ENCODE results near the gene CHAMP1.
A peak's percentile ranks its signal among the peaks of the same experiment; 100 is the strongest.

The CHAMP1 gene

GRCh38 chr13:114279758-114280355 is 34.4 kb upstream of the CHAMP1 start:
- H3K4me1 ChIP-seq (ENCODE audit: insufficient read depth, poor library complexity, severe bottlenecking), result peaks cover 11% of the 10 kb centered on the region
- no peaks in the 10 kb centered on the region for H3K27me3 ChIP-seq (ENCODE audit: insufficient read depth, poor library complexity, severe bottlenecking)
- no peak for ATAC-seq (ENCODE audit: low read depth)
- TF ChIP-seq CTCF (IDR thresholded peaks at IDR 0.05; ENCODE audit: poor library complexity, severe bottlenecking), result no peak
- no peak for DNase-seq (ENCODE audit: low spot score)
- H3K36me3 ChIP-seq (ENCODE audit: low read depth), result peaks cover 40% of the 10 kb centered on the region
- no peaks in the 10 kb centered on the region for H3K9me3 ChIP-seq (ENCODE audit: severe bottlenecking)
- no peak overlapping the region for H3K4me3 ChIP-seq (ENCODE audit: severe bottlenecking)
- H3K27ac ChIP-seq (ENCODE audit: poor library complexity, severe bottlenecking), result peak overlapping the region; percentile 84

- peak within 1 kb of the TSS; percentile 95 for H3K4me3 ChIP-seq (ENCODE audit: severe bottlenecking)
- H3K27ac ChIP-seq (ENCODE audit: poor library complexity, severe bottlenecking), result peak within 1 kb of the TSS; percentile 84
- H3K9me3 ChIP-seq (ENCODE audit: severe bottlenecking), result no peaks in the 10 kb centered on the region
- H3K27me3 ChIP-seq (ENCODE audit: insufficient read depth, poor library complexity, severe bottlenecking), result no peaks in the 10 kb centered on the region
- H3K36me3 ChIP-seq (ENCODE audit: low read depth), result peaks cover 43% of the 10 kb centered on the region
- ATAC-seq (ENCODE audit: low read depth) (peak; percentile 76), DNase-seq (ENCODE audit: low spot score) (peak; percentile 83)
- H3K4me1 ChIP-seq (ENCODE audit: insufficient read depth, poor library complexity, severe bottlenecking), result peaks cover 18% of the 10 kb centered on the region
- TF ChIP-seq CTCF (IDR thresholded peaks at IDR 0.05; ENCODE audit: poor library complexity, severe bottlenecking), result no peak
Observed at GRCh38 chr13:114281351-114282040, 32.8 kb upstream of the CHAMP1 start, which contains the start of gene UPF3A. Gene UPF3A, plus strand, starts transcription at chr13:114281601. Its CDS starts 39 bp downstream, at chr13:114281640.

- no peaks in the 10 kb centered on the region for H3K9me3 ChIP-seq (ENCODE audit: severe bottlenecking)
- TF ChIP-seq CTCF (IDR thresholded peaks at IDR 0.05; ENCODE audit: poor library complexity, severe bottlenecking), result no peak
- H3K36me3 ChIP-seq (ENCODE audit: low read depth), result peaks cover 45% of the 10 kb centered on the region
- peak; percentile 74 for ATAC-seq (ENCODE audit: low read depth)
- H3K4me3 ChIP-seq (ENCODE audit: severe bottlenecking), result peak overlapping the region; percentile 95
- peak; percentile 69 for DNase-seq (ENCODE audit: low spot score)
- peaks cover 18% of the 10 kb centered on the region for H3K4me1 ChIP-seq (ENCODE audit: insufficient read depth, poor library complexity, severe bottlenecking)
- peak overlapping the region; percentile 84 for H3K27ac ChIP-seq (ENCODE audit: poor library complexity, severe bottlenecking)
- H3K27me3 ChIP-seq (ENCODE audit: insufficient read depth, poor library complexity, severe bottlenecking), result no peaks in the 10 kb centered on the region
Observed at GRCh38 chr13:114282041-114282670, 32.1 kb upstream of the CHAMP1 start.

- H3K27ac ChIP-seq (ENCODE audit: poor library complexity, severe bottlenecking), result no peak overlapping the region
- no peak for TF ChIP-seq CTCF (IDR thresholded peaks at IDR 0.05; ENCODE audit: poor library complexity, severe bottlenecking)
- no peak overlapping the region for H3K4me3 ChIP-seq (ENCODE audit: severe bottlenecking)
- peaks cover 56% of the 10 kb centered on the region for H3K36me3 ChIP-seq (ENCODE audit: low read depth)
- ATAC-seq (ENCODE audit: low read depth) (no peak), DNase-seq (ENCODE audit: low spot score) (no peak)
- peaks cover 18% of the 10 kb centered on the region for H3K4me1 ChIP-seq (ENCODE audit: insufficient read depth, poor library complexity, severe bottlenecking)
- H3K9me3 ChIP-seq (ENCODE audit: severe bottlenecking), result no peaks in the 10 kb centered on the region
- no peaks in the 10 kb centered on the region for H3K27me3 ChIP-seq (ENCODE audit: insufficient read depth, poor library complexity, severe bottlenecking)
Observed at GRCh38 chr13:114283576-114283975, 30.7 kb upstream of the CHAMP1 start.

All from RWPE2 (cell line).